Measurements from ENCODE around the gene SGSM1. TPM values are rescaled to one million over a fixed set of nuclear protein-coding genes. Genes with fewer than 3 reads are reported as not detected.

SGSM1 gene
- total and polyA plus RNA-seq, 9 of the 15 experiments (the other 6 are each of a cell fraction or from before 2014, with no cell fraction given) = not detected

GRCh38 chr22:24809331-24809730 is 3.3 kb downstream of the SGSM1 start (continued):
- TF ChIP-seq ZNF592 (IDR thresholded peaks at IDR 0.05) (no peak), SMARCA4 (IDR thresholded peaks at IDR 0.05) (no peak), STAT6 (CRISPR knock-in tag; IDR thresholded peaks at IDR 0.05) (no peak)
